Ovary (tissue), 9 donors: Measurements from ENCODE around the gene P4HA2. TPM values are rescaled to one million over a fixed set of nuclear protein-coding genes. Genes with fewer than 3 reads are reported as not detected.

Experiments used
- DNase-seq, 5 donors: peaks; one replicate each; pipeline ENCODE4 v3.0.0-alpha.2; 2019 to 2020
- H3K27ac ChIP-seq, 2 donors: fragments of 200-600 bp; one replicate each; pipeline versions ENCODE4 v1.5.1 to v1.8.0; 2019 to 2022
- H3K27me3 ChIP-seq: fragments of 200-600 bp; one replicate; pipeline ENCODE4 v1.8.0; 2022
- H3K36me3 ChIP-seq: fragments of 200-600 bp; sonication (generic); one replicate; pipeline ENCODE4 v1.5.1; 2019
- H3K4me1 ChIP-seq: one replicate; pipeline ENCODE4 v1.8.1; 2013; ENCODE audit warnings: mild to moderate bottlenecking, moderate library complexity; ENCODE audit not compliant: insufficient read depth
- H3K4me3 ChIP-seq: fragments of 200-600 bp; sonication (generic); one replicate; pipeline ENCODE4 v1.5.1; 2017
- H3K9me3 ChIP-seq, 2 donors: fragments of 200-600 bp in 1 of 2; sonication (generic) in 1 of 2; one replicate each; pipeline versions ENCODE4 v1.5.1 to v1.8.1; 2013 to 2019; ENCODE audit warnings: mild to moderate bottlenecking in 1 of 2, moderate library complexity in 1 of 2
- EP300 ChIP-seq: sonication (generic); formaldehyde crosslinking; IDR thresholded peaks from one replicate; pipeline ENCODE4 v1.6.1; 2017; ENCODE audit warnings: antibody characterized with exemption
- POLR2A ChIP-seq: fragments of 450-650 bp; IDR thresholded peaks from one replicate; pipeline ENCODE4 v1.6.1; 2017; ENCODE audit warnings: antibody characterized with exemption, mild to moderate bottlenecking, moderate library complexity
- WGBS, 3 donors: extraction: QIAGEN DNeasy Blood & Tissue Kit in 1 of 3; methylation state at CpG; one replicate each; pipeline versions ENCODE4 v1.1.5 to v1.1.7; 2013 to 2017; 5-methylcytosine and 5-hydroxymethylcytosine counted together
- intact Hi-C, 4 donors: fragments of 100-400 bp; cut with DNase I; formaldehyde crosslinking; loops; one replicate each; pipeline versions ENCODE4 v1.11.0 to v1.15.1; 2022 to 2023
- polyA plus RNA-seq, 2 donors: library from polyadenylated mRNA; stranded (reverse); fragments of 200-250 nt in 1 of 2; fragments of 350-450 nt in 1 of 2; fragmentation: Illumina TruSeq in 1 of 2; extraction: RNeasy Lipid Tissue Mini Kit (QIAGEN cat#74804) in 1 of 2; gene quantifications; one replicate each; pipeline ENCODE4 v1.2.3, GENCODE V29; 2013 to 2014
- total RNA-seq, 7 donors: library from RNA; depleted of rRNA in 2 of 7; stranded (reverse); fragments of >200 nt in 2 of 7; fragmentation: NEBNext Ultra II Directional in 3 of 7; extraction: Animal tissue kit (Norgen Biotek cat#: 25700) in 3 of 7; gene quantifications; one replicate each; pipeline versions ENCODE4 v1.1.0 to v1.2.4, GENCODE V29; 2016 to 2023
- TF ChIP-seq, protein P1 (sequence below), 3 donors: fragments of 450-650 bp in 2 of 3; fragments of 200-600 bp in 1 of 3; IDR thresholded peaks; one replicate each; pipeline versions ENCODE4 v1.5.1 to v1.8.0; 2016 to 2022; ENCODE audit warnings: antibody characterized with exemption in 3 of 3, mild to moderate bottlenecking in 1 of 3
- donor health status: DM: no; HTN: no; CAD: no; lungs with moderate emphysema.
- donor health status: DM: no; HTN: no; CAD: no.
- donor health status: Bipolar disorder and iron deficiency.
- donor health status: DM: yes; HTN: yes; CAD: no.
- donor health status: DM: no; HTN: no; CAD: no.
- donor health status: DM: yes; HTN: yes; CAD: no.

P4HA2 gene
- total and polyA plus RNA-seq, 9 donors: 3.9 to 36.9 (median 15.4) TPM

DNA sequence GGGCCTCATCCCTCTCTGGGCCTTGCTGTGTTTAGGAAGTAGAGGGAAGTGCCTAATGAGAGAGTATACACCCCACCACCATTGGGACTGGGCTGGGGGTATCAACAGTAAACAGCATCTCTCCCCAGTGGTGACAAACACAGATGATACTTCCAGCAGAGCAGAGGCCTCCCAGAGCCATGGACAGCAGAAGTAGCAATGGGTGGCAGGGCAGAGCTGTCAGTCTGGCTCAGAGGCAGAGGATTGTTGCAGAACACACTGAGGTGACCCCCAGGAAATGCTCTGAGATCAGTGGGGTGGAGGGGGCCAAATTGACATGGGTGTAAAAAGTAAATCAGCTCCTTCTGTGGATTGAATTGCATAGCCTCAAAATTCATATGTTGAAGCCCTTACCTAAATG lies 12.1 kb upstream of the P4HA2 start:
- DNase-seq: peak in 1 of 5 donors; percentile 2

DNA sequence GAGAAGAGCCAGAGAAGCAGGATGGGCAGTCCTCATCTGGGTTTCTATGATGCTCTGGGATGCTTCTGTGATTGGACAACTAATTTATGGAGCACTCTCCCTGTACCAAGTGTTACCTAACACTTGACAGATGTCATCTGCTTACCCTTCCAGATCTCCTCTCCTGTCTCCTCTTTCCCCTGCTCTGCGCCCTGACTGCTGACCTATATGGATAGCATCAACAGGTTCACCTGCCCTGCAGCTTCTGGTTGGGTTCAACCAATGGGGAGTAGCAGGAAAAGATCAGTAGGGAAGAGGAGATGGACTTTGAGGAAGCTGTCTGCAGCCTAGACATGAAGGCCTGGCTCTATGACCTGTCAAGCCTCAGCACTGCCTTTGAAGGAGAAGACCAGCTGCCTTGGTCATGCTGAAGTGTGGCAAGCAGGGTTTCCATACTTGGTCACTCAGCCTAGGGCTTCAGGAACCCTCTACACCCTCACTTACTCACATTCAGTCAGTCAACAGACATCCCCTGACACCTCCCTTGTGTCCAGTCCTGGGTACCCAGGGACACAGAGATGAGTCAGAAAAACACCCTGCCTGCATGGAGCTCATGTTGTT lies 11.3 kb upstream of the P4HA2 start:
- Histone ChIP-seq H3K4me3 (no peak overlapping the region), H3K27me3 (no peaks in the 10 kb centered on the region), H3K27ac (no peak overlapping the region), H3K4me1 (no peaks in the 10 kb centered on the region), H3K9me3 (peaks cover 0 to 3% of the 10 kb centered on the region in 2 donors), H3K36me3 (no peaks in the 10 kb centered on the region)
- TF ChIP-seq, protein P1, sequence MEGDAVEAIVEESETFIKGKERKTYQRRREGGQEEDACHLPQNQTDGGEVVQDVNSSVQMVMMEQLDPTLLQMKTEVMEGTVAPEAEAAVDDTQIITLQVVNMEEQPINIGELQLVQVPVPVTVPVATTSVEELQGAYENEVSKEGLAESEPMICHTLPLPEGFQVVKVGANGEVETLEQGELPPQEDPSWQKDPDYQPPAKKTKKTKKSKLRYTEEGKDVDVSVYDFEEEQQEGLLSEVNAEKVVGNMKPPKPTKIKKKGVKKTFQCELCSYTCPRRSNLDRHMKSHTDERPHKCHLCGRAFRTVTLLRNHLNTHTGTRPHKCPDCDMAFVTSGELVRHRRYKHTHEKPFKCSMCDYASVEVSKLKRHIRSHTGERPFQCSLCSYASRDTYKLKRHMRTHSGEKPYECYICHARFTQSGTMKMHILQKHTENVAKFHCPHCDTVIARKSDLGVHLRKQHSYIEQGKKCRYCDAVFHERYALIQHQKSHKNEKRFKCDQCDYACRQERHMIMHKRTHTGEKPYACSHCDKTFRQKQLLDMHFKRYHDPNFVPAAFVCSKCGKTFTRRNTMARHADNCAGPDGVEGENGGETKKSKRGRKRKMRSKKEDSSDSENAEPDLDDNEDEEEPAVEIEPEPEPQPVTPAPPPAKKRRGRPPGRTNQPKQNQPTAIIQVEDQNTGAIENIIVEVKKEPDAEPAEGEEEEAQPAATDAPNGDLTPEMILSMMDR (IDR thresholded peaks at IDR 0.05): no peak
- TF ChIP-seq POLR2A (no peak), EP300 (no peak)
- 44 to 83% (median 76%) methylated on average over 1 of the region's 1 CpG for WGBS, 3 donors
- intact Hi-C loops: no loop called here
- no peak for DNase-seq

More for the DNA sequence above, 12.1 kb upstream of the P4HA2 start:
- no peak overlapping the region for H3K27ac ChIP-seq
- no peak overlapping the region for H3K4me3 ChIP-seq
- H3K9me3 ChIP-seq: peaks cover 0 to 3% of the 10 kb centered on the region in 2 donors
- H3K4me1 ChIP-seq: no peaks in the 10 kb centered on the region
- TF ChIP-seq, protein P1 (IDR thresholded peaks at IDR 0.05): no peak
- TF ChIP-seq POLR2A (no peak), EP300 (no peak)
- H3K27me3 ChIP-seq: no peaks in the 10 kb centered on the region
- intact Hi-C loops: no loop called here
- H3K36me3 ChIP-seq: no peaks in the 10 kb centered on the region

DNA sequence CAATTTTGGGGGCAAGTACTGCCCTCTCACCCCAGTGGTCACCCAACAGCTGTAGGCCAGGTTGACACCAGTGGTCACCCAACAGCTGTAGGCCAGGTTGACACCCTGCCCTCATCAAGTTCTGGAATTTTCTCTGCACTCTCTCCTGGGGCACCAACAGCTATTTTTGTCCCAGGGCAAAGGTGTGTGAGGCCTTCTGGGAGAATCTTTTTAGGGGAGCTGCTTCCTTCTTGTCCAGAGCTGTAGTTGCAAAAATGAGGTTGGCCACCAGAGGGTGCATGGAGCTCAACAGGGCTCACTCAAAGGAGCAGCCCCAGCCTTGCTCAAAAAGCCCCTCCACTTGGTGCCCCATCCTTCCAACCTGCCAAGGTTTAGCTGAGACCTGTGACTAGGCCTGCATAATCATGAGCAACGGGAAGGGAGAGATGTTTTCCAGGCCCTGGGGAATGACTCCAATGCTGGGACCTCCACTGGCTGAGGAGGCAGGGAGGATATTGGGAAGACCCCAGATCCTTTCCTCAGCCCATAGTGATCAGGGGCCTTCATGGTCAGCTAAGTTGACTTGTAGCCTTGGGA lies 10.6 kb upstream of the P4HA2 start:
- no peaks in the 10 kb centered on the region for H3K36me3 ChIP-seq
- H3K27ac ChIP-seq: no peak overlapping the region
- WGBS, 3 donors: 0 to 16% (median 8%) methylated on average over 1 of the region's 1 CpG
- H3K27me3 ChIP-seq: no peaks in the 10 kb centered on the region
- TF ChIP-seq EP300: no peak
- TF ChIP-seq, protein P1 (IDR thresholded peaks at IDR 0.05): peak; percentile 68 to 74 (median 72)
- peak; percentile 68 to 83 (median 79) for DNase-seq
- H3K4me3 ChIP-seq: no peak overlapping the region
- intact Hi-C loops: no loop called here
- H3K9me3 ChIP-seq: no peaks in the 10 kb centered on the region
- no peaks in the 10 kb centered on the region for H3K4me1 ChIP-seq

DNA sequence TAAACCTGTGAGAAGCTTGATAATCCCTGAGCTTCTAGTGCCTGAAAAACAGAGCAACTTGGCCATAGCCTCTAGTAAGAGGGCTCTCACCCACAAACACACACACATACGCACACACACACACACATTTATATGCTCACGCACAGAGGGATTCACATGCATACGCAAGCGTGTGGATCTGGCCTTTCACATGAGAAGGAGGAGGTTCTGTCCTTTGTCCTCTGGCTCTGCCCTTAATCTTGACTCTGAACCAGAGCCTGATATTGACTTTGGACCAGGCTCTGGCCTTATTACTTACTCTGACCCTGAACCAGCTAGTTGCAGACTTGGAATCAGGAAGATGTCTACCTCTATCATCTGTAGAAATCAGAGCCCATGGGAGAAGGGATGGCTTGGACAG lies 10.0 kb upstream of the P4HA2 start:
- peak in 2 of 5 donors; percentile 1 to 4 for DNase-seq
- WGBS, 3 donors: 91 to 92% (median 91%) methylated on average over 4 of the region's 4 CpGs
- H3K4me3 ChIP-seq: no peak overlapping the region
- H3K4me1 ChIP-seq: no peaks in the 10 kb centered on the region
- intact Hi-C loops: no loop called here
- TF ChIP-seq EP300: no peak
- no peak for TF ChIP-seq POLR2A
- TF ChIP-seq, protein P1 (IDR thresholded peaks at IDR 0.05): no peak
- H3K9me3 ChIP-seq: no peaks in the 10 kb centered on the region
- H3K27ac ChIP-seq: no peak overlapping the region
- H3K36me3 ChIP-seq: no peaks in the 10 kb centered on the region
- H3K27me3 ChIP-seq: no peaks in the 10 kb centered on the region
